ENCODE results near the gene FAM43B.
"Not testable (repeated sequence)": the region's sequence is repeated elsewhere in the genome, so short reads cannot be mapped to it uniquely, and the experiment has no call there.

Gene FAM43B

DNA sequence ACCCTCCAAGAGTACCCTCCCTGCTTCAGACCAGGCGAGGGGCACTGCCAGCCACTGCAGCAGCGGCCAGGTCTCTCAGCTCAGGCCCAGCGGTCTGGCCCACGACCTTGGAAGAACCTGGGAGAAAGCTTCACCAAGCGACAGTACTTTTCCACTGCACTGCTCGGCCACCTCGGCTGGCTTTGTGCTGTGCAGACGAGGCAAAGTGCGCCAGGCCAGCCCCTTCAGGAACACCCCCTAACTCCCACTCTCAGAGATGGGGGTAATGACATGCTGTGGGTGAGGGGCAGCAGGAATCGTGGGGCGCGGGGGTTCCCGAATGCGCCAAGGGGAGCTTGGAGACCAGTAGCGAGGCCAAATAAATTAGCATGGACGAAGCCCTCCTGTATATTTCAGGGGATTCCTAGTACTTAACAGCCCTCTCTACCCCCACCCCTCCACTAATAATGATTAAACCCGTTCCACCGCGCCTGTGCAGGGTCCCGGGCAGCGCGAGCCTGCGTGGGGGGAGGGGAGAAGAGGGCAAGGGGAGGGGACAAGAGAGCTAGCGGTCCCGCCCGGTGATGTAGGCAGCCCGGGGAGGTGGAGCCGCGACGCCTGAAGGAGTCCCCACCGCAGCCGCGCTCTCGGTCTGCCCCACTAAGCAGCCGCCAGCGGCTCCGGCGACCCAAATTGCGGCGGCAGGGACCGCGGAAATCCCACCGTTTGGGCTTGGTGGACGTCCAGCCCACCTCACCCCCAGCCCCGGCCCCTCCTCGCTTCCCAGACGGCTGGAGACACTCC, at the start of gene FAM43B:
TSS of gene FAM43B (plus strand) at position 629 of the 783 bp plus-strand sequence. CDS start 401 bp downstream, outside the sequence.
- peak within 1 kb of the TSS; percentile 38 for H3K4me3 ChIP-seq (ENCODE audit: low read depth, low read length)
- no peak for DNase-seq (ENCODE audit: low read depth)

GRCh38 chr1:20505488-20505887, 46.9 kb upstream of the FAM43B start:
- H3K4me3 ChIP-seq (ENCODE audit: low read depth, low read length): no peak overlapping the region
- DNase-seq (ENCODE audit: low read depth): no peak

DNA sequence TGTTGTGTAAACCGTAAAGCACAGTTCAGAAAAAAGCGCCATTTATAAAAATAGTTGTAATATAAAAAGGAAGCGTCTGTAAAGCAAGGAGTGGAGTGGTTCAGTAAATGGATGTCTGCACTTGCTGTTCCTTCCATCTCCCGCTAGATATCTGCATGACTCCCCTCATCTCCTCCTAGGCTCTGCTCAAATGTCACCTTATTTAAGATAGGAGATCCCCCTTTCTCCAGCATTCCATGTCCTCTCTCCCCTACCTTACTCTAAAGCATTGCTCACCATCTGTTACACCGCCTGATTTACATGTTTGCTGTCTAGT, 45.2 kb upstream of the FAM43B start:
- DNase-seq (ENCODE audit: low read depth): no peak

GRCh38 chr1:20507564-20508410, 44.6 kb upstream of the FAM43B start, which contains the start of gene MUL1:
MUL1 (minus strand) TSS chr1:20508151; CDS start chr1:20508024, 127 bp downstream.
- peak within 1 kb of the TSS; percentile 95 for H3K4me3 ChIP-seq (ENCODE audit: low read depth, low read length)
- DNase-seq (ENCODE audit: low read depth): peak; percentile 61

More for the DNA sequence above, 45.2 kb upstream of the FAM43B start:
- H3K4me3 ChIP-seq (ENCODE audit: low read depth, low read length): peak overlapping the region; percentile 95

- H3K4me3 ChIP-seq (ENCODE audit: low read depth, low read length): peak overlapping the region; percentile 95
- no peak for DNase-seq (ENCODE audit: low read depth)
Measured at GRCh38 chr1:20508411-20508771, 44.0 kb upstream of the FAM43B start.

- DNase-seq (ENCODE audit: low read depth): no peak
- H3K4me3 ChIP-seq (ENCODE audit: low read depth, low read length): no peak overlapping the region
Measured at GRCh38 chr1:20511518-20512428, 40.6 kb upstream of the FAM43B start.

- not testable (repeated sequence) for DNase-seq (ENCODE audit: low read depth); H3K4me3 ChIP-seq (ENCODE audit: low read depth, low read length)
Measured at GRCh38 chr1:20519609-20520262, 32.6 kb upstream of the FAM43B start.

DNA sequence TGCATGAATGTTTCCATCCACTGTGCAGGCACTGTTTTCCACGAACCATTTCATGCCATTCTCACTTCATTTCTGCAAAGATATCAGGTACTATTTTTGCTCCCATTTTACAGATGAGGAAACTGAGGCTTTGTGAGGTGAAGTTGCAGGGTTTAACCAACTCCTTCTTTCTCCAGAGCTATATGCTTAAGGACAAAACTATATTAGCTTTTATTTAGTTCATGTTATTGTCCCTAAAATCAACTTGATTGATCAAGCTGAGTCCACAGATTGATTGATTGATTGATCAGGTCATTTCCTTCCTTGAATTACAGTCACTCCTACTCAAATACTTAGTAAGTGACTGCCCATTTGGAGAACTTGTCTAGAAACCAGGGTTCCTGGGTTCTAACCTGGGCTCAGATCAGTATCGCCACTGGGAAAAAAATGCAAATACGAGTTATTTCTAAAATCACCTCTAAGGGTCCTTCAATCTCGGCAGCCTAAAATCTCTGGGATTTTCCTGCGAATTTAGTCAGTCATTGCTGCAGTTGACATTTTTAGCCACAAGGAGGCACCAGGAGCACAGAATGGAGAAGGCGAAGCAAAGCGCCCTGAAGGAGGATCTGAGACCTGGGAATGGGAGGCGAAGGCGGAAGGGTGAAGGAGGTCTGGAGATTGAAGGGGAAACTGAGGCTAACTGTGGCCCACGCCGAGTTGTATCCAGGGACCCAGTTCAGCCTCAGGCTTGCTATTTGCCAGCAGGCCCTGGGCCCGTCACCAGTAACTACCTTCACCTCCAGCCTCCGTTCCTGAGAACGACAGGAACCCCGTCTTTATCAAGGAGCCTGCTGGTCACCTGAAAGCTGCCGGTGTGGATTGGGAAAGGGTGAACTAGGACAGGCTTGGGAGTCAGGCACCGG, 30.2 kb upstream of the FAM43B start:
- H3K4me3 ChIP-seq (ENCODE audit: low read depth, low read length): no peak overlapping the region

DNA sequence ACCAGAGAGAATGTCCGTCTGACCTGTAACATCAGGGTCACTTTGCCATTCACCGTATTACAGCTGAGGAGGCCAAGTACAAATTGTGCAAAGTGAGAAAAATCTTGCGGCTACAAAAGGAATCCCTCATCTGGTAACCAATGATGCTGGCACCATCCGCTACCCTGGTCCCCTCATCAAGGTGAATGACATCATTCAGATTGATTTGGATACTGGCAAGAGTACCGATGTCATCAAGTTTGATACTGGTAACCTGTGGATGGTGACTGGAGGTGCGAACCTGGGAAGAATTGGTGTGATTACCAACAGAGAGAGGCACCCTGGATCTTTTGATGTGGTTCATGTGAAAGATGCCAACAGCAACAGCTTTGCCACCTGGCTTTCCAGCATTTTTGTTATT, 26.1 kb upstream of the FAM43B start:
- no peak overlapping the region for H3K4me3 ChIP-seq (ENCODE audit: low read depth, low read length)

More for the DNA sequence above, 30.2 kb upstream of the FAM43B start:
- DNase-seq (ENCODE audit: low read depth): peak; percentile 10

DNA sequence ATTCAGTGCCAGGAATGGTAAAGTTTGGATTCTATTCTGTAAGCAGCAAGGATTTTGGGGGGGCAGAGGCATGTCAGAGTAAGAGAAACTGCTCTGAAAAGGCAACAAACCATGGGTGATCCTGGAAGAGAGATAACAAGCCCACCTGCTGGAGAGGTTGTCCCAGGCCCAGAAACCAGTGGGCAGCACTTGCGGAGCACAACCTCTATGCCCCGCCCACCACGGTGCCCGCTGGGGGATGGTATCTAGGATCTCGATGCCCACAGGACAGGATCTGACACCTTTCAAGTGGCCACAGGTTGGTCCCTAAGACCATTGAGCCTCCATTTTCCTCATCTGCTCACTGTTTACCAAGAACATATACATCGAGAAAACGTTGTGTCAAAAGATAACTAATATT, 24.2 kb upstream of the FAM43B start:
- H3K4me3 ChIP-seq (ENCODE audit: low read depth, low read length): no peak overlapping the region
- DNase-seq (ENCODE audit: low read depth): no peak

More for the DNA sequence above, 26.1 kb upstream of the FAM43B start:
- no peak for DNase-seq (ENCODE audit: low read depth)

DNA sequence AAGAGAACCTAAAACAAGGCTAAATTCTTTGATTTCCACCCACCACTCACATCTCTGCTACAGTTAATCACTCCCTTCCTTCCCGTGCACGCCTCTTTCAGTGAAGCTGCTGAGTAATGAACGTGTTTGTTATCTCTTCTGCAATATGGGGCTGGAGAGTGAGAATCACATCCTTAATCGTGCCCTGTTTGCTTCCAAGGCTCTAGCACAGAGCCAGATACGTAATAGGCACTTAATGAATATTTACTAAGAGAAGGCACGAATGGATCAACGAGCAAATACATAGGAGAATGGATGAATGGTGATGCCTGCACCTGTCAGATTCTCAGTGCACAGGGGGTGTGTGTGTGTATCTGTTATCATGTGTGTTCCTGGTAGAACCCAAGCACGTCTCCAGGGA, 22.1 kb upstream of the FAM43B start:
- H3K4me3 ChIP-seq (ENCODE audit: low read depth, low read length): no peak overlapping the region
- no peak for DNase-seq (ENCODE audit: low read depth)

DNA sequence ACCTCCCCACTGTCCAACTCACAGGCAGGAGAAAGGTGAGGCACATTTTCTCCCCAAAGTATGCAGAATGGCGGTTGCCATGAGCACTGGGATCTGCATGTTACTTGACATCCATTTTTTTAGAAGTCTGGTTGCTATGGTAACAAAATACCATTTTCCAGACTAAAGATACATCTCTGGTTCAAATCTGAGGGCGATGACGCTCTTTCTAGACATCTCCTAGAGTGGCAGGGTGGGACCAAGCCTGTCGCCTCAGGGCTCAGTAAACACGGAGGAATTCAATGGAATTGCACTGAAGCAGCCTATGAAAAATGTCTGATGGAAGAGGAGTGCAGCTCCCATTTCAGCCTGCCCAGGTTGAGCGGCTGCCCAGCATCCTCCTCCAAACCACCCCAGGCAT, 21.5 kb upstream of the FAM43B start:
- no peak overlapping the region for H3K4me3 ChIP-seq (ENCODE audit: low read depth, low read length)
- no peak for DNase-seq (ENCODE audit: low read depth)

GRCh38 chr1:20533635-20534034, 18.7 kb upstream of the FAM43B start:
- no peak overlapping the region for H3K4me3 ChIP-seq (ENCODE audit: low read depth, low read length)
- DNase-seq (ENCODE audit: low read depth): no peak

DNA sequence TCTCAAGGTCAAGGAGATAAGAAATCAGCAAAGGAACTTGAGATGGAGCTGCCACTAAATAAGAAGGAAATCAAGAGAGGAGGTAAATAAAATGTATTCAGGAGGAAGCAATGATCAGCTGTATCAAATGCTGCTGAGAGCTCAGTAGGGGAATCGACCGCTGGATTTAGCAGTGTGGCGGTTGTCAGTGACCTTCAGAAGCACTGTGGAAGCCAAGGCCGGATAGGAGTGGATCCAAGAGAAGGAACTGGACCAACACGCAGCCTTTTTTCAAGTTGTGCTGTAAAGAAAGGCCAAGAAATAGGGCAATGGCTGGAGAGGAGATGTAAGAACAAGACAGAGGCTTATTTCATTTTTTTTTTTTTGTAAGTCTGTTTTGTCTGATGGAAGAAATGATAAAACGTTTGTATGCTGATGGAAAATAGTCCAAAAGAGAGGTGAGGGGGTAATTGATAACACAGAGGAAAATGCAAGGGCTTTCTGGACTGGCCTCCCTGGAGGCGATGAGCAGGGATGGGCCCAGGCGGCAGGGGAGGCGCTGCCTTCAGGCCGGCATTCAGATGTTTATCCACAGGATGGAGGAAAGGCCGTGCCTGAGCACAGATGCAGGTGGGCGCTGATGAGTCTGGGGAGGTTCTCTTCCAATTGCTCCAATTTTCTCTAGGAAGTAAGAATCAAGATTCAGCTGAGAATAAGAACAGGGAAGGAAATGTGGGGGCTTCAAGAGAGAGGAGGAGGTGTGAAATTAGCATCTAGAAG, 17.5 kb upstream of the FAM43B start:
- H3K4me3 ChIP-seq (ENCODE audit: low read depth, low read length): no peak overlapping the region
- no peak for DNase-seq (ENCODE audit: low read depth)

GRCh38 chr1:20538227-20538626, 14.1 kb upstream of the FAM43B start:
- H3K4me3 ChIP-seq (ENCODE audit: low read depth, low read length): no peak overlapping the region
- no peak for DNase-seq (ENCODE audit: low read depth)

GRCh38 chr1:20538760-20539551, 13.4 kb upstream of the FAM43B start:
- DNase-seq (ENCODE audit: low read depth): no peak
- no peak overlapping the region for H3K4me3 ChIP-seq (ENCODE audit: low read depth, low read length)

DNA sequence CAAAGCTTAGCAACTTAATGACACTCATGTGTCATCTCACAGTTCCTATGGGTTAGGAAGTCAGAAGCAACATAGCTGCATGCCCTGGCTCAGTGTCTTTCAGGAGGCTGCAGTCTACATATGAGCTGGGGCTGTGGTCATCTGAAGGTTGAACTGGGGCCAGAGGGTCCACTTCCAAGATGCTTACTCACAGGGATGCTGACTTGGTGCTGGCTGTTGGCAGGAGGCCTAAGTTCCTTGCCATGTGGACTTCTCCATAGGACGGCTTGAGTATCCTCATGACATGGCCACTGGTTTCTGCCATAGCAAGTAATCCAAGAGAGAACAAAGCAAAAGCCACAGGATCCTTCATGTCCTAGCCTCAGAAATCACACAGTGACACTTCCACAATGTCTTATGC, 12.1 kb upstream of the FAM43B start:
- no peak for DNase-seq (ENCODE audit: low read depth)
- no peak overlapping the region for H3K4me3 ChIP-seq (ENCODE audit: low read depth, low read length)
